A549 (cell line): ENCODE measurements around the gene DLG2. TPM values are rescaled to one million over a fixed set of nuclear protein-coding genes. Genes with fewer than 3 reads are reported as not detected.

Experiments
- ATAC-seq, 2 experiments: fragments of 200-7000 bp in 1 of 2; fragments of >200 bp in 1 of 2; cut with Nextera tagmentation in 1 of 2; cut with Tn5 transposase in 1 of 2; 3 replicates each; pipeline versions ENCODE4 v1.8.0 to v1.9.1; 2018 to 2020; ENCODE audit warnings: mild to moderate bottlenecking in 1 of 2, moderate library complexity in 1 of 2
- CTCF ChIA-PET: fragments of 300-600 bp; sonication (Branson Sonifier 250); formaldehyde crosslinking; extraction: SDS; loops from one replicate; lab custom pipeline; 2021; ENCODE audit warnings: antibody characterized with exemption, inconsistent platforms; lab: Yijun Ruan, JAX
- POLR2A ChIA-PET: fragments of 350-600 bp; formaldehyde crosslinking; extraction: SDS; loops from one replicate; lab custom pipeline; 2021; ENCODE audit warnings: antibody characterized with exemption, inconsistent platforms; lab: Yijun Ruan, JAX
- DNase-seq, 2 experiments: peaks; one replicate each; pipeline versions ENCODE4 v3.0.0 to v3.0.0-alpha.2; 2011 to 2016; ENCODE audit warnings: low read depth in 1 of 2, low spot score in 1 of 2
- FAIRE-seq: peaks from 2 replicates; lab custom pipeline; 2011; peaks lifted over from hg19 to GRCh38; lab: Jason Lieb, UNC
- H3K27ac ChIP-seq, 2 experiments: fragments of >200 bp; sonication (Bioruptor Twin); formaldehyde crosslinking; 3 replicates each; pipeline ENCODE4 v1.5.1; 2016 to 2017
- H3K4me1 ChIP-seq: fragments of >200 bp; sonication (Bioruptor Twin); formaldehyde crosslinking; 3 replicates; pipeline ENCODE4 v1.6.1; 2016
- H3K4me2 ChIP-seq: fragments of >200 bp; sonication (Bioruptor Twin); formaldehyde crosslinking; 3 replicates; pipeline ENCODE4 v1.6.1; 2016
- H3K4me3 ChIP-seq: fragments of >200 bp; sonication (Bioruptor Twin); formaldehyde crosslinking; 3 replicates; pipeline ENCODE4 v1.5.1; 2016
- H3K9me3 ChIP-seq: fragments of >200 bp; sonication (Bioruptor Twin); formaldehyde crosslinking; 3 replicates; pipeline ENCODE4 v1.6.1; 2016
- BHLHE40 ChIP-seq: IDR thresholded peaks from 2 replicates; pipeline ENCODE4 v1.6.1; 2012; ENCODE audit warnings: low read depth, low read length, inconsistent platforms
- CEBPB ChIP-seq, 2 experiments: fragments of >200 bp in 1 of 2; sonication (Bioruptor Twin) in 1 of 2; formaldehyde crosslinking in 1 of 2; IDR thresholded peaks; 2 replicates each; pipeline ENCODE4 v1.6.1; 2012 to 2016
- CHD4 ChIP-seq: fragments of 200-600 bp; sonication (generic); IDR thresholded peaks from 2 replicates; pipeline ENCODE4 v1.6.1; 2016; ENCODE audit warnings: antibody characterized with exemption, mild to moderate bottlenecking, borderline replicate concordance
- EHF ChIP-seq: fragments of 250-450 bp; sonication (Bioruptor Pico); IDR thresholded peaks from 2 replicates; pipeline ENCODE4 v1.5.0; 2020; ENCODE audit warnings: mild to moderate bottlenecking
- EHMT2 ChIP-seq: fragments of 200-600 bp; sonication (generic); IDR thresholded peaks from 2 replicates; pipeline ENCODE4 v1.6.1; 2016; ENCODE audit warnings: antibody characterized with exemption, low read depth, mild to moderate bottlenecking, moderate library complexity
- ESRRA ChIP-seq: fragments of 150-350 bp; IDR thresholded peaks from 2 replicates; pipeline ENCODE4 v1.6.1; 2014; ENCODE audit warnings: mild to moderate bottlenecking, low read length, borderline replicate concordance
- GATA3 ChIP-seq: IDR thresholded peaks from 2 replicates; pipeline ENCODE4 v1.6.1; 2012; ENCODE audit warnings: borderline replicate concordance
- HDAC2 ChIP-seq: fragments of 200-600 bp; sonication (generic); IDR thresholded peaks from 2 replicates; pipeline ENCODE4 v1.6.1; 2016
- HES2 ChIP-seq: fragments of >200 bp; sonication (Bioruptor Twin); formaldehyde crosslinking; IDR thresholded peaks from 2 replicates; pipeline ENCODE4 v1.6.1; 2016
- HMGXB4 ChIP-seq: fragments of 250-450 bp; sonication (Bioruptor Pico); IDR thresholded peaks from 2 replicates; pipeline ENCODE4 v1.5.0; 2021; ENCODE audit warnings: mild to moderate bottlenecking, moderate library complexity, borderline replicate concordance
- HOXA7 ChIP-seq: fragments of 250-450 bp; sonication (Bioruptor Pico); IDR thresholded peaks from 2 replicates; pipeline ENCODE4 v1.5.0; 2020; ENCODE audit warnings: mild to moderate bottlenecking, moderate library complexity
- HOXB5 ChIP-seq: fragments of 250-450 bp; sonication (Bioruptor Pico); IDR thresholded peaks from 2 replicates; pipeline ENCODE4 v1.5.0; 2020; ENCODE audit warnings: mild to moderate bottlenecking, moderate library complexity
- JUN ChIP-seq, 2 experiments: fragments of >200 bp; sonication (Bioruptor Twin); formaldehyde crosslinking; IDR thresholded peaks; 2 replicates in 1 of 2; 3 replicates in 1 of 2; pipeline ENCODE4 v1.6.1; 2016 to 2017
- MAZ ChIP-seq: fragments of 150-350 bp; IDR thresholded peaks from 2 replicates; pipeline ENCODE4 v1.6.1; 2014; ENCODE audit warnings: antibody characterized with exemption, low read depth, low read length, borderline replicate concordance
- NPAS2 ChIP-seq: fragments of 250-450 bp; sonication (Bioruptor Pico); IDR thresholded peaks from 2 replicates; pipeline ENCODE4 v1.8.0; 2022; ENCODE audit warnings: mild to moderate bottlenecking, moderate library complexity, borderline replicate concordance
- POLR2A ChIP-seq: IDR thresholded peaks from 2 replicates; pipeline ENCODE4 v1.6.1; 2012; ENCODE audit warnings: mild to moderate bottlenecking, low read length
- RAD21 ChIP-seq, 2 experiments: fragments of >200 bp in 1 of 2; sonication (Bioruptor Twin) in 1 of 2; formaldehyde crosslinking in 1 of 2; IDR thresholded peaks in 1 of 2; conservative IDR thresholded peaks in 1 of 2; 2 replicates in 1 of 2; 3 replicates in 1 of 2; pipeline ENCODE4 v1.6.1; 2012 to 2018; ENCODE audit warnings: inconsistent platforms in 1 of 2
- REST ChIP-seq: fragments of 200-600 bp; sonication (generic); IDR thresholded peaks from 2 replicates; pipeline ENCODE4 v1.6.1; 2016; ENCODE audit warnings: antibody characterized with exemption, mild to moderate bottlenecking, moderate library complexity
- RFX5 ChIP-seq: fragments of 450-650 bp; IDR thresholded peaks from 2 replicates; pipeline ENCODE4 v1.7.1; 2014; ENCODE audit warnings: antibody characterized with exemption, mild to moderate bottlenecking, moderate library complexity
- RNF2 ChIP-seq: fragments of 200-600 bp; sonication (generic); IDR thresholded peaks from 2 replicates; pipeline ENCODE4 v1.6.1; 2016; ENCODE audit warnings: low read depth, mild to moderate bottlenecking, antibody characterized with exemption, moderate library complexity, borderline replicate concordance
- ZFP36 ChIP-seq: fragments of 450-650 bp; IDR thresholded peaks from 2 replicates; pipeline ENCODE4 v1.6.1; 2014; ENCODE audit warnings: borderline replicate concordance; ENCODE audit not compliant: partially characterized antibody
- ZNF302 ChIP-seq: fragments of 250-450 bp; sonication (Bioruptor Pico); IDR thresholded peaks from 2 replicates; pipeline ENCODE4 v1.9.0; 2021; ENCODE audit warnings: inconsistent platforms, mild to moderate bottlenecking, moderate library complexity
- WGBS: methylation state at CpG from one replicate; pipeline ENCODE4 v1.1.6; 2017; ENCODE audit errors: missing lambda C conversion rate; 5-methylcytosine and 5-hydroxymethylcytosine counted together
- polyA plus RNA-seq, 4 experiments: library from polyadenylated mRNA; depleted of rRNA in 3 of 4; stranded (reverse); fragments of >200 nt; fragmentation: RNase III in 1 of 4; extraction: RNeasy Plus Mini Kit Qiagen cat#74134 plus additional on column Dnase treatment in 1 of 4; gene quantifications; 2 replicates in 3 of 4; 3 replicates in 1 of 4; pipeline ENCODE4 v1.2.3, GENCODE V29; 2011 to 2017
- TF ChIP-seq, protein P1 (sequence below): fragments of >200 bp; sonication (Bioruptor Twin); formaldehyde crosslinking; IDR thresholded peaks from 3 replicates; pipeline ENCODE4 v1.5.1; 2016
- TF ChIP-seq, protein P2 (sequence below): fragments of >200 bp; sonication (Bioruptor Twin); formaldehyde crosslinking; IDR thresholded peaks from 3 replicates; pipeline ENCODE4 v1.6.1; 2016

DLG2 gene
- polyA plus RNA-seq, 2 of the 4 experiments (the other 2 are of a cell fraction): 0.26 to 0.79 TPM

DNA sequence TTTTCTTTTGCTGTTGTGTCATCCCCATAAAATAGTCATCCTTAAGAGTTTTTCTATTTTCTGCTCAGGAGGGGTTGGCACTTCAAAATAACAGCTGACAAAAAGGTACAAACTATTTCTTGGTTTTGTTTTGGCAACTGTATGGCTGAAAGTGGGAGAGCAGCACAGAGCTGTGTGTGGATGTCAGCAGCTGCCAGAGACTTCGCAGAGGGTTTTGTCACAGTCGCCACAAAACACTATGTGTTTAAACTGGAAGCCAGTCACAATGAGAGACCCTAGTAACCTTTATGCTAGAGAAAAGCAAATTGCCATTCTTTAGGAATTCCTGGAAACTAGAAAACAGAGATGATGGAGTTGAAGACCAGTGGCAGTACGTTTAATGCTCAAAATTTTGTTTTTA is 2151.4 kb downstream of the DLG2 start:
- ChIA-PET POLR2A (no interaction called here), CTCF (no interaction called here)
- no peak for FAIRE-seq
- no peak overlapping the region for H3K27ac ChIP-seq
- 9% methylated on average over 3 of the region's 3 CpGs for WGBS
- no peak for ATAC-seq
- no peak for DNase-seq
- no peaks in the 10 kb centered on the region for H3K9me3 ChIP-seq
- H3K4me1 ChIP-seq: no peaks in the 10 kb centered on the region
- H3K4me2 ChIP-seq: no peak overlapping the region
- no peak overlapping the region for H3K4me3 ChIP-seq
- no peak for TF ChIP-seq CHD4
- no peak for TF ChIP-seq GATA3
- TF ChIP-seq CEBPB (IDR thresholded peaks at IDR 0.05): no peak
- no peak for TF ChIP-seq HOXB5 (CRISPR knock-in tag)
- no peak for TF ChIP-seq POLR2A
- TF ChIP-seq NPAS2 (CRISPR knock-in tag): no peak
- TF ChIP-seq, protein P1, sequence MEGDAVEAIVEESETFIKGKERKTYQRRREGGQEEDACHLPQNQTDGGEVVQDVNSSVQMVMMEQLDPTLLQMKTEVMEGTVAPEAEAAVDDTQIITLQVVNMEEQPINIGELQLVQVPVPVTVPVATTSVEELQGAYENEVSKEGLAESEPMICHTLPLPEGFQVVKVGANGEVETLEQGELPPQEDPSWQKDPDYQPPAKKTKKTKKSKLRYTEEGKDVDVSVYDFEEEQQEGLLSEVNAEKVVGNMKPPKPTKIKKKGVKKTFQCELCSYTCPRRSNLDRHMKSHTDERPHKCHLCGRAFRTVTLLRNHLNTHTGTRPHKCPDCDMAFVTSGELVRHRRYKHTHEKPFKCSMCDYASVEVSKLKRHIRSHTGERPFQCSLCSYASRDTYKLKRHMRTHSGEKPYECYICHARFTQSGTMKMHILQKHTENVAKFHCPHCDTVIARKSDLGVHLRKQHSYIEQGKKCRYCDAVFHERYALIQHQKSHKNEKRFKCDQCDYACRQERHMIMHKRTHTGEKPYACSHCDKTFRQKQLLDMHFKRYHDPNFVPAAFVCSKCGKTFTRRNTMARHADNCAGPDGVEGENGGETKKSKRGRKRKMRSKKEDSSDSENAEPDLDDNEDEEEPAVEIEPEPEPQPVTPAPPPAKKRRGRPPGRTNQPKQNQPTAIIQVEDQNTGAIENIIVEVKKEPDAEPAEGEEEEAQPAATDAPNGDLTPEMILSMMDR: no peak
- TF ChIP-seq HMGXB4 (CRISPR knock-in tag): no peak
- no peak for TF ChIP-seq MAZ
- TF ChIP-seq EHMT2: no peak
- no peak for TF ChIP-seq HDAC2
- no peak for TF ChIP-seq EHF (CRISPR knock-in tag)
- no peak for TF ChIP-seq ESRRA

GRCh38 chr11:83473743-83474142 is 2153.4 kb downstream of the DLG2 start:
- H3K4me2 ChIP-seq: no peak overlapping the region
- FAIRE-seq: no peak
- no peak overlapping the region for H3K27ac ChIP-seq
- no peak for ATAC-seq
- ChIA-PET CTCF (no interaction called here), POLR2A (no interaction called here)
- TF ChIP-seq BHLHE40: no peak
- TF ChIP-seq ZFP36: no peak
- no peak for TF ChIP-seq RFX5
- no peak for TF ChIP-seq RNF2
- TF ChIP-seq EHMT2: no peak
- no peaks in the 10 kb centered on the region for H3K4me1 ChIP-seq
- 2% methylated on average over 3 of the region's 3 CpGs for WGBS
- no peaks in the 10 kb centered on the region for H3K9me3 ChIP-seq
- no peak for DNase-seq
- no peak overlapping the region for H3K4me3 ChIP-seq

DNA sequence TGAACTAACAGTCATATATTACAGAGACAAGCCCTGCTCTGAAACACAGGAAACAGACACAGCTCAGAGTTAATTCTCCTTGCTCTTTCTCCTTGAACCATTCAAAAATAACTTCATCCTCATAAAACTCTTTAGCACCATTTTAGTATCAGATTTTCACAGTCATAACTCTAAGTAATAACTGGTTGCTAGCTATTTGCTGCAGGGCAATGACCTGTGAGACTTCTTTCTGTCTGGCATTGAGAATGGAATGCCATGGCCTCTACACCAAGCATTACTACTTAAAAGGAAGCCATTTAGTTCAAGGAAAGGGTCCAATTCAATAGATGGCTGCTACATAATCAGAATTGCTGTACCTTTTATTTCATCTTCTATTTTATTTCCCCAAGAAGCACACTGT is 2154.3 kb downstream of the DLG2 start:
- Histone ChIP-seq H3K4me3 (no peak overlapping the region), H3K4me1 (no peaks in the 10 kb centered on the region), H3K27ac (no peak overlapping the region), H3K9me3 (no peaks in the 10 kb centered on the region), H3K4me2 (no peak overlapping the region)
- DNase-seq (no peak), ATAC-seq (no peak), FAIRE-seq (no peak)
- POLR2A ChIA-PET: no interaction called here
- CTCF ChIA-PET: no interaction called here
- TF ChIP-seq HMGXB4 (CRISPR knock-in tag): no peak
- TF ChIP-seq BHLHE40: no peak
- TF ChIP-seq ZNF302 (CRISPR knock-in tag): no peak
- TF ChIP-seq, protein P2, sequence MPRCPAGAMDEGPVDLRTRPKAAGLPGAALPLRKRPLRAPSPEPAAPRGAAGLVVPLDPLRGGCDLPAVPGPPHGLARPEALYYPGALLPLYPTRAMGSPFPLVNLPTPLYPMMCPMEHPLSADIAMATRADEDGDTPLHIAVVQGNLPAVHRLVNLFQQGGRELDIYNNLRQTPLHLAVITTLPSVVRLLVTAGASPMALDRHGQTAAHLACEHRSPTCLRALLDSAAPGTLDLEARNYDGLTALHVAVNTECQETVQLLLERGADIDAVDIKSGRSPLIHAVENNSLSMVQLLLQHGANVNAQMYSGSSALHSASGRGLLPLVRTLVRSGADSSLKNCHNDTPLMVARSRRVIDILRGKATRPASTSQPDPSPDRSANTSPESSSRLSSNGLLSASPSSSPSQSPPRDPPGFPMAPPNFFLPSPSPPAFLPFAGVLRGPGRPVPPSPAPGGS: no peak
- no peak for TF ChIP-seq RFX5
- TF ChIP-seq HOXA7 (CRISPR knock-in tag): no peak
- no peak for TF ChIP-seq RAD21 (conservative IDR thresholded peaks at IDR 0.05 in 1 of 2, IDR thresholded peaks at IDR 0.05 in 1 of 2)
- no peak for TF ChIP-seq JUN (IDR thresholded peaks at IDR 0.05)
- TF ChIP-seq GATA3: no peak
- no peak for TF ChIP-seq HES2
- no peak for TF ChIP-seq REST
